Effector memory CD8-positive, alpha-beta T cell (primary cell): Measurements from ENCODE around the gene USP36.

ENCODE experiments used
- ATAC-seq: fragments of 150-1000 bp; cut with Tn5 transposase; replicated peaks from 2 replicates; pipeline ENCODE4 v1.10.0; 2021; ENCODE audit warnings: mild to moderate bottlenecking, moderate library complexity
- DNase-seq, 3 experiments: peaks; one replicate each; pipeline ENCODE4 v3.0.0; 2021
- H3K27ac Mint-ChIP-seq, 2 donors: one replicate each; pipeline ENCODE4 v1.8.0; 2022; ENCODE audit warnings: mild to moderate bottlenecking in 2 of 2, mixed read lengths in 2 of 2, moderate library complexity in 2 of 2
- H3K27me3 Mint-ChIP-seq, 2 donors: one replicate each; pipeline ENCODE4 v1.8.0; 2022; ENCODE audit warnings: mixed read lengths in 2 of 2
- H3K36me3 Mint-ChIP-seq: one replicate; pipeline ENCODE4 v1.8.0; 2022; ENCODE audit warnings: mild to moderate bottlenecking, moderate library complexity, mixed read lengths; ENCODE audit not compliant: insufficient read depth
- H3K4me1 Mint-ChIP-seq, 2 donors: one replicate each; pipeline ENCODE4 v1.8.0; 2022; ENCODE audit warnings: low read depth in 2 of 2, mixed read lengths in 2 of 2
- H3K4me3 Mint-ChIP-seq, 2 donors: one replicate each; pipeline ENCODE4 v1.8.0; 2022; ENCODE audit warnings: mild to moderate bottlenecking in 2 of 2, mixed read lengths in 2 of 2, moderate library complexity in 2 of 2
- H3K9me3 Mint-ChIP-seq, 2 donors: one replicate each; pipeline ENCODE4 v1.8.0; 2022; ENCODE audit warnings: mixed read lengths in 2 of 2

USP36 gene

DNA sequence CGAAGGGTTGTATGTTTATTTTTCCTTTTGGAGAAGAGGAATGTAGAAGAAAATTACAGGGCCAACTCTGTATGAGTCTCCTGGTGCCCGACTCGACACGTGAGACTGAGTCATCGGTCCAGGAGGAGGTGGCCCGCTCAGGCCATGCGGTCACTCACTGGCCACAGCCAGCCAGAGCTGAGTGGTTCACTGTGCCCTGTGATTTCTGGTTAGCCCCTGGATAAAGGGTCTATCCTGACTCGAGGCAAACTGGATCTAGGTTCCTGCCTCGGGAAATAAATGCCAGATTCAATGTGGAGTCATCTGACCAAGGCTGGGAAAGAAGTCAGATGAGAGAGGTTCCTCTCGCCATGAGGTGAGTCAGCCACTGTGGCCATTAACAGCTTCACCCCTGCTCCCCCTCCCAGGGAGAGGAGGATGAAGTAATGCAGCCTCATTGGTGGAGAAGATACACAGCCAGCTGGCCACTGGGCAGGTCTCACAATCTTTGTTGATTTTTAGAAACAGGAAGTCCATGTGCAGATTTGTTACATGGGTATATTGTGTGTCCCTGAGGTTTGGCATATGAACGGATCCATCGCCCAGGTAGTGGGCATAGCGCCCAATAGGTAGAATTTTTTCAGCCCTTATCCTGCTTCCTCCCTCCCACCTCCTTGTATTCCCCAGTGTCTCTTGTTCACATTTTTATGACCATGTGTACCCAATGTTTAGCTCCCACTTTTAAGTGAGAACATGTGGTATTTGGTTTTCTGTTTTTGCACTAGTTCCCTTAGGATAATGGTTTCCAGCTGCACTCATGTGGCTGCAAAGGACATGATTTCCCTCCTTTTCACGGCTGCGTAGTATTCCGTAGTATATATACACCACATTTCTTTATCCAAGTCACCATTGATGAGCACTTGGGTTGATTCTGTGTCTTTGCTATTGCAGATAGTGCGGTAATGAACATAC is 21.7 kb upstream of the USP36 start:
- peak; percentile 45 for ATAC-seq
- DNase-seq, result no peak
- H3K4me3 Mint-ChIP-seq, result no peak overlapping the region

DNA sequence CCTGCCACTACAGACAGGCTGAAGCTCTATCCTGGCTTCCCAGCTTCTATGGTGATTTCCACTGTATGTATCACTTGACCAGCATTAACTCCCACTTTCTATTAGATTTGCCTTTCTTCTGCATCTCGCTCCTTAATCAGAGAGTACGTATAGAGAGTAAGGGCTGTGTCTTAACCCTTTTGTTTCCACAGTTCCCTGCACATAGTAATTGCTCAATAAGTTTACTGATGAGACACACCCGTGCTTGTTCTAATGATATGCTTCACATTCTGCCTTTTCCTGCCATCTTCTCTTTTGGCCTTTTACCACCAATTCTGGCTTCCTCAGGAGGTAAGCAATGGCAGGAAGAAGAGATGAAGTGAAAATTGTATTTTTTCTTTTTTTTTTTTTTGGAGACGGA is 20.6 kb upstream of the USP36 start:
- H3K36me3 Mint-ChIP-seq, result no peaks in the 10 kb centered on the region
- no peak overlapping the region for H3K4me3 Mint-ChIP-seq
- no peaks in the 10 kb centered on the region for H3K9me3 Mint-ChIP-seq
- no peak overlapping the region for H3K27ac Mint-ChIP-seq
- peaks cover 3 to 4% of the 10 kb centered on the region in 2 donors for H3K4me1 Mint-ChIP-seq
- peaks cover 25 to 35% of the 10 kb centered on the region in 2 donors for H3K27me3 Mint-ChIP-seq
- ATAC-seq (no peak), DNase-seq (no peak)

More for the DNA sequence above, 21.7 kb upstream of the USP36 start:
- Mint-ChIP-seq H3K27ac (no peak overlapping the region), H3K27me3 (peaks cover 20 to 30% of the 10 kb centered on the region in 2 donors), H3K4me1 (peaks cover 3 to 4% of the 10 kb centered on the region in 2 donors), H3K9me3 (no peaks in the 10 kb centered on the region), H3K36me3 (no peaks in the 10 kb centered on the region)

DNA sequence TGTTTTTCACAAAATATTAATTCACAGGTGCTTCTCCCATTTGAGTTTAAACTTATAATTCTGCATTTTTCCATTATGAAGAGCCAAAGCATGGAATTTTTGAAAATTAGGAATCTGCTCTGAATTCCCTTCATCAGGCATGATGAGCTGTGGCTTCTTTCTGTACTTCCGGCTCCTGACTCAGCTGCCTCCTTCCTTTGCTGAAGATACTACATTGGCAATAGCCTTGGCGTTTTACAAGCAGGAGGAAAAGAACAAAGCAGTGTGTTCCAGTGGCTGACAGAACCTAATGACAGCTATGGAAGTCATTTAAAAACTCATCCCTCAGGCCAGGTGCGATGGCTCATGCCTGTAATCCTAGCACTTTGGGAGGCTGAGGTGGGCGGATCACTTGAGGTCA is 18.4 kb upstream of the USP36 start:
- peaks cover 24 to 32% of the 10 kb centered on the region in 2 donors for H3K27me3 Mint-ChIP-seq

GRCh38 chr17:78857266-78857665 is 16.7 kb upstream of the USP36 start:
- Mint-ChIP-seq H3K36me3 (no peaks in the 10 kb centered on the region), H3K27me3 (peaks cover 22 to 23% of the 10 kb centered on the region in 2 donors), H3K4me1 (no peaks in the 10 kb centered on the region), H3K27ac (no peak overlapping the region), H3K9me3 (no peaks in the 10 kb centered on the region), H3K4me3 (no peak overlapping the region)
- ATAC-seq (no peak), DNase-seq (no peak)

More for the DNA sequence above, 18.4 kb upstream of the USP36 start:
- Mint-ChIP-seq H3K9me3 (no peaks in the 10 kb centered on the region), H3K4me3 (no peak overlapping the region), H3K27ac (no peak overlapping the region), H3K4me1 (no peaks in the 10 kb centered on the region), H3K36me3 (no peaks in the 10 kb centered on the region)
- no peak for DNase-seq
- ATAC-seq, result no peak

DNA sequence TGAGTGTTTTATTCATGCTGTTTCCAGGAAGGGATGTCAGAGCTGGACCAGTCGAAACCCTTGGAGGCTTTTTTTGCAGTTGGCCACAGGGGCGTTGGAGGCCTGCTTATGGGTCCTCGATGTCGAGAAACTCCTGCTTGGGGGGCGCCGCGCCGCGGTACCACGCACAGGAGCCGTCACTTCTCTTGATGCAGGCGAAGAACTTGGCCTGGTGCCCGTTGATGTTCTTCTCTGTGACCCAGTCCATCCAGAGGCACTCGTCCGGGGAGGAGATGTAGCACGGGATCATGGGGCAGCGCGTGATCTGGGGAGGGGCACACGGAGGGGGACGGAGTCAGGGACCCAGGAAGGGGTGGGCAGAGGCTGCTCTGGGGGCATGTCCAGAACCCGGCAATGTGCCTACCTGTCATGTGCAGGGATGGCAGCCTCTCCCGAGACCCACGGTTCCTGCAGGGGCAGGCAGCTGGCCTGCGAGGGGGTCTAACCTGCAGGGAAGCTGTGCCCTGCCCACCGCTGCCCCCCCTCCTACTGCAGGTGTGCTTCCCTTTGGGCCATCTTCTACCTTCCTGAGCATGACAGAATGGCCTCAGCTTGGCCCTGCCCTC is 15.0 kb upstream of the USP36 start:
- Mint-ChIP-seq H3K27me3 (peaks cover 19 to 23% of the 10 kb centered on the region in 2 donors), H3K9me3 (no peaks in the 10 kb centered on the region), H3K27ac (no peak overlapping the region), H3K4me1 (no peaks in the 10 kb centered on the region), H3K36me3 (no peaks in the 10 kb centered on the region), H3K4me3 (no peak overlapping the region)
- ATAC-seq, result no peak
- no peak for DNase-seq

GRCh38 chr17:78854508-78854907 is 13.9 kb upstream of the USP36 start:
- no peak for DNase-seq
- no peak for ATAC-seq
- Mint-ChIP-seq H3K4me1 (no peaks in the 10 kb centered on the region), H3K9me3 (no peaks in the 10 kb centered on the region), H3K36me3 (no peaks in the 10 kb centered on the region), H3K4me3 (no peak overlapping the region), H3K27ac (no peak overlapping the region), H3K27me3 (peaks cover 19 to 23% of the 10 kb centered on the region in 2 donors)

DNA sequence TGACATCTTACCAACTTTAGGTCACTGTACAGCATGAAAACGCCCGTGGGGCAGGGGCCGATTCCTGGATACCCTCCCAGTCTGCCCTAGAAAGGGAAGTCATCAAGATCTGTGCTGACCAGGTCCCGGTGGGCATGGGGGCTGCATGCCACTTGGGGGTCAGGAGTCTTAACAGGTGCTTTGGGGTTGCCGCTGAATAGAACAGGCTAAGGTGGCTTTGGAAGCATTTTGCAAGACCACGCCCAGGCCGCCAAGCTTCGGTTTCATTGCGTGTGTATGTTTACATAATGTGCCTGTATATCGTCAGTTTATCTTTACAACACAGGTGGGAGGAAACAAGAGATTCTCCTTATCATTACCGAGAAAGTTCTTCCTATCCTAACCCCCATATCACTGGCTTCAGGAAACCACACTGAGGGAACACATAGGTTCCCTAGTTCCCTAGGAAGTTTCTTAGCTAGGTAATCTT is 13.3 kb upstream of the USP36 start:
- no peaks in the 10 kb centered on the region for H3K4me1 Mint-ChIP-seq
- DNase-seq (no peak), ATAC-seq (no peak)
- H3K36me3 Mint-ChIP-seq, result no peaks in the 10 kb centered on the region
- H3K9me3 Mint-ChIP-seq, result no peaks in the 10 kb centered on the region
- no peak overlapping the region for H3K4me3 Mint-ChIP-seq
- peaks cover 19 to 23% of the 10 kb centered on the region in 2 donors for H3K27me3 Mint-ChIP-seq
- H3K27ac Mint-ChIP-seq, result no peak overlapping the region

DNA sequence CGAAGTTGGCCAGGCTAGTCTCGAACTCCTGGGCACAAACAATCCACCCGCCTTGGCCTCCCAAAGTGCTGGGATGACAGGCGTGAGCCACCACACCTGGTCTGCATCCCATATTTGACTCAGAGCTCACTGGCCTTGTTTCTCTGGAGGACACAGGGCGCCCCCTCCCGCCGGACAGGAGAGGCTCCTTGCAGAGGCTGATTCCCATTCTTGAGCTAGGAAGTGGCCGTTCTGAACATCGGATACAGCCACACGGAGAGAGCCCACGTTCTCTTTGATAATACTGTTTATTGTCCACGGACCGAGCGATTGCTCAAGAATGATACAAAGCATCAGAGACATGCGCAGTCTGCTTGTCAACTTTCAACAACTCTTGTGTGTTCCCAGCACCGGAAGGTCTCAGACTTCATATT is 12.1 kb upstream of the USP36 start:
- Mint-ChIP-seq H3K4me1 (no peaks in the 10 kb centered on the region), H3K36me3 (no peaks in the 10 kb centered on the region), H3K27me3 (peaks cover 19 to 23% of the 10 kb centered on the region in 2 donors), H3K9me3 (no peaks in the 10 kb centered on the region), H3K27ac (no peak overlapping the region), H3K4me3 (no peak overlapping the region)
- ATAC-seq (no peak), DNase-seq (no peak)

GRCh38 chr17:78849026-78849425 is 8.4 kb upstream of the USP36 start:
- no peaks in the 10 kb centered on the region for H3K36me3 Mint-ChIP-seq
- no peak for DNase-seq
- no peak overlapping the region for H3K27ac Mint-ChIP-seq
- no peak overlapping the region for H3K4me3 Mint-ChIP-seq
- H3K4me1 Mint-ChIP-seq, result no peaks in the 10 kb centered on the region
- H3K27me3 Mint-ChIP-seq, result peaks cover 0 to 5% of the 10 kb centered on the region in 2 donors
- no peak for ATAC-seq
- H3K9me3 Mint-ChIP-seq, result no peaks in the 10 kb centered on the region

GRCh38 chr17:78847052-78847451 is 6.4 kb upstream of the USP36 start:
- Mint-ChIP-seq H3K27ac (no peak overlapping the region), H3K9me3 (no peaks in the 10 kb centered on the region), H3K4me1 (peaks cover 0 to 8% of the 10 kb centered on the region in 2 donors), H3K4me3 (no peak overlapping the region), H3K27me3 (no peaks in the 10 kb centered on the region), H3K36me3 (peaks cover 6% of the 10 kb centered on the region)
- DNase-seq, result no peak
- ATAC-seq, result no peak

DNA sequence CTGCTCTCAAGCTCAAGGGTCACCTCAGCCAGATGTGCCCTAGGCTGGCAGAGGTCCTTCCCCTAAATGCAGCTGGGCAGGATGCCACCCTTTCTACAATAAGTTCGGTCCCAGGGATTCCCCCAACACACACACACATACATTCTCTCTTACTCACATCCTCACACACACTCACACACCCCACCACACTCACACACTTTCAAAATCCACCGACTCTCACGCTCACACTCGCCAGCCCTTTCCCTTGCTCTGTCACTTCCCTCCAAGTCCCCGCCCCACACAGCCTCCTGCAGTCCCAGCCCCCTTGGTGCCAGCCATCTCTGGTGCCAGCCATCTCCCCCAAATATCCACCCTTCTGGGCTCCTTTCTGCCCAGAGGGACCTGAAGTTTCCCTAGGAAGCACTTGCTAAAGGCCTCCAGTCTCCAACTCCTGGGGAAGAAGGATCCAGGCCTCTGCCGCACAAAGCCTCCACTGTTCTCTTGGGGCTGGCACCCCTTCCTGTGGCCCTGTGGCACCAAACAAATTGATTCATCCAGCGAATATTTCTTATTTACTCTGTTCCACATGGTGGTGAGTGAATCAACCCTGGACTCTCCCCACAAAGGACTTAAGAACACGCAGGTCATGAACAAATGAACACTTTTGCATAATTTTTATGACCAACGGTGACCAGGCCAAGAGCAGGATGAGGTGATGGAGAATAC is 3.8 kb upstream of the USP36 start:
- H3K36me3 Mint-ChIP-seq, result peaks cover 25% of the 10 kb centered on the region
- H3K27ac Mint-ChIP-seq, result no peak overlapping the region
- no peaks in the 10 kb centered on the region for H3K27me3 Mint-ChIP-seq
- DNase-seq (no peak), ATAC-seq (no peak)
- no peak overlapping the region for H3K4me3 Mint-ChIP-seq
- H3K9me3 Mint-ChIP-seq, result no peaks in the 10 kb centered on the region
- peaks cover 12 to 19% of the 10 kb centered on the region in 2 donors for H3K4me1 Mint-ChIP-seq

DNA sequence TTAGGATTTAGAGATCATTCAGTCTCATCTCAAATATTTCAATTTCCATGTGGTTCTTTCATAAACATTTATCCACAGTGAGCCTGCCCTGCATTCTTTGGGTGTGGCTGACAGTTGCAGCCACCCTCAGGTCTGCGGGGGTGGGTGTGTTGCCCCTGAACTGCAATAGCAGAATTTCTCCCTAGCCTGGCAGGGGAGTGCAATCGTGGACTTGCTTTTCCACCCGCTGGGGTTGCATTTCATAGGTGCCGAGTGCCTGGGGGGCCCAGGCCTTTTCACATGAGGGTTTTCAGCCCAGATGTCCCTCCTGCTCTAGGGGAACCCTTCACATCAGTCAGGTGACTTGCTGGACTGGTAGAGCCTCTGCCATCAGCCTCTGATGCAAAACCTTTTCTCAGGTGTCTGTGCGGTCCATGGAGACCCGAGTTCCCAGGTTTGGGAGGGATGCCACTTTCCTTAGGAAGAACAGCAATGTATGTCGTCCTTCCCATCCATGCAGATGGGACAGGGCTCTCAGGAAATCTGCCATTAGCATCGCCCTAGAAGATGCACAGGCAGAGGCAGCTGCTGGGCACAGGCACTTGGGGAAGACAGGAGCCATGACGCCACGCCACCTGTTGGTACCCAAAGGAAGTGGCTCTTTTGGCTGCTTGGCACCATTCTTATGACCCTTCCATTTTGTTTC is 2.4 kb upstream of the USP36 start:
- Mint-ChIP-seq H3K27ac (no peak overlapping the region), H3K4me3 (no peak overlapping the region), H3K36me3 (peaks cover 39% of the 10 kb centered on the region), H3K9me3 (no peaks in the 10 kb centered on the region), H3K4me1 (peaks cover 24 to 30% of the 10 kb centered on the region in 2 donors), H3K27me3 (no peaks in the 10 kb centered on the region)
- DNase-seq, result peak; percentile 56 to 63 (median 60)
- no peak for ATAC-seq

- Mint-ChIP-seq H3K9me3 (no peaks in the 10 kb centered on the region), H3K27me3 (no peaks in the 10 kb centered on the region), H3K4me3 (peak overlapping the region; percentile 87 to 92), H3K27ac (peak overlapping the region; percentile 95 to 98), H3K36me3 (peaks cover 63% of the 10 kb centered on the region), H3K4me1 (peaks cover 38 to 46% of the 10 kb centered on the region in 2 donors)
- ATAC-seq (no peak), DNase-seq (no peak)
These were observed 159 bp downstream of the USP36 start for GRCh38 chr17:78840530-78840779.
